HepG2 (cell line): ENCODE data around the gene ADGRF1. TPM values are rescaled to one million over a fixed set of nuclear protein-coding genes. Genes with fewer than 3 reads are reported as not detected.

Source experiments
- ATAC-seq: fragments of 200-7000 bp; cut with Tn5 transposase; 3 replicates; pipeline ENCODE4 v1.9.1; 2020; ENCODE audit warnings: mild to moderate bottlenecking, moderate library complexity
- BruUV-seq: library from RNA; stranded (reverse); fragments of 400-500 nt; replicated peaks from 2 replicates; lab custom pipeline; 2021; lab: Mats Ljungman, UMichigan
- CTCF ChIA-PET: fragments of 300-600 bp; formaldehyde crosslinking; extraction: SDS; loops from one replicate; lab custom pipeline; 2021; ENCODE audit warnings: low total read pairs, inconsistent platforms, low intra/inter-chr PET ratio; lab: Yijun Ruan, JAX
- POLR2A ChIA-PET: fragments of 350-600 bp; sonication (Branson Sonifier 250); formaldehyde crosslinking; loops from one replicate; lab custom pipeline; 2020; ENCODE audit warnings: antibody characterized with exemption, inconsistent platforms; lab: Yijun Ruan, JAX
- DNase-seq: peaks from one replicate; pipeline ENCODE4 v3.0.0-alpha.2; 2015; ENCODE audit warnings: low spot score
- FAIRE-seq: peaks from 3 replicates; lab custom pipeline; 2011; peaks lifted over from hg19 to GRCh38; lab: Jason Lieb, UNC
- H2AFZ ChIP-seq: one replicate; pipeline ENCODE4 v1.6.1; 2011; ENCODE audit warnings: low read length, inconsistent platforms
- H3K27ac ChIP-seq: fragments of 300-600 bp; 3 replicates; pipeline ENCODE4 v1.8.0; 2011; ENCODE audit warnings: mixed run types, mild to moderate bottlenecking, mixed read lengths, low read length, inconsistent platforms; ENCODE audit not compliant: insufficient read depth; ENCODE audit errors: extremely low read length
- H3K27me3 ChIP-seq, 2 experiments: fragments of 200-600 bp in 1 of 2; 2 replicates in 1 of 2; 3 replicates in 1 of 2; pipeline versions ENCODE4 v1.6.0 to v1.8.0; 2011; ENCODE audit warnings: low read length in 2 of 2, mild to moderate bottlenecking in 2 of 2, moderate library complexity in 2 of 2, inconsistent platforms in 1 of 2; ENCODE audit not compliant: insufficient read depth in 2 of 2, control insufficient read depth in 1 of 2
- H3K36me3 ChIP-seq, 2 experiments: fragments of 200-600 bp in 1 of 2; replicated peaks in 1 of 2; 2 replicates in 1 of 2; 3 replicates in 1 of 2; pipeline versions ENCODE4 v1.5.1 to v1.8.0; 2011; ENCODE audit warnings: low read length in 2 of 2, inconsistent platforms in 1 of 2; ENCODE audit not compliant: insufficient read depth in 2 of 2, control insufficient read depth in 1 of 2
- H3K4me1 ChIP-seq: 2 replicates; pipeline ENCODE4 v1.5.1; 2012; ENCODE audit warnings: low read length, inconsistent platforms; ENCODE audit not compliant: insufficient read depth
- H3K4me2 ChIP-seq: 2 replicates; pipeline ENCODE4 v1.6.0; 2011; ENCODE audit warnings: low read depth, low read length, inconsistent platforms
- H3K4me3 ChIP-seq, 3 experiments: fragments of 200-600 bp in 1 of 3; sonication (generic), shearing (Covaris generic) in 1 of 3; replicated peaks in 1 of 3; 2 replicates each; pipeline ENCODE4 v1.5.1; 2011 to 2016; ENCODE audit warnings: low read length in 3 of 3, inconsistent platforms in 2 of 3, low read depth in 2 of 3, mild to moderate bottlenecking in 2 of 3, control low read depth in 1 of 3, mixed read lengths in 1 of 3; ENCODE audit not compliant: insufficient read depth in 1 of 3
- H3K79me2 ChIP-seq: one replicate; pipeline ENCODE4 v1.6.1; 2011; ENCODE audit warnings: low read length, inconsistent platforms; ENCODE audit not compliant: insufficient read depth
- H3K9ac ChIP-seq: 2 replicates; pipeline ENCODE4 v1.6.0; 2011; ENCODE audit warnings: mild to moderate bottlenecking, low read depth, low read length, inconsistent platforms; ENCODE audit not compliant: insufficient read depth
- H3K9me3 ChIP-seq: 2 replicates; pipeline ENCODE4 v1.5.1; 2012; ENCODE audit warnings: mild to moderate bottlenecking, low read length
- H4K20me1 ChIP-seq: 2 replicates; pipeline ENCODE4 v1.6.0; 2011; ENCODE audit warnings: inconsistent platforms, mild to moderate bottlenecking, low read length, moderate library complexity; ENCODE audit not compliant: insufficient read depth
- CC2D1A ChIP-seq: sonication (generic); formaldehyde crosslinking; IDR thresholded peaks from 2 replicates; pipeline ENCODE4 v1.8.1; 2023; ENCODE audit warnings: mild to moderate bottlenecking, missing genetic modification reagents
- FOXC1 ChIP-seq: sonication (generic); formaldehyde crosslinking; IDR thresholded peaks from 2 replicates; pipeline ENCODE4 v1.8.0; 2022; ENCODE audit warnings: mild to moderate bottlenecking, missing genetic modification reagents, borderline replicate concordance
- NFE2 ChIP-seq: sonication (generic); formaldehyde crosslinking; IDR thresholded peaks from 2 replicates; pipeline ENCODE4 v1.4.0; 2020; ENCODE audit warnings: missing genetic modification reagents
- POGZ ChIP-seq: sonication (generic); formaldehyde crosslinking; IDR thresholded peaks from 2 replicates; pipeline ENCODE4 v1.4.0; 2020; ENCODE audit warnings: mild to moderate bottlenecking, missing genetic modification reagents
- SALL1 ChIP-seq: sonication (generic); formaldehyde crosslinking; IDR thresholded peaks from 2 replicates; pipeline ENCODE4 v1.8.0; 2022; ENCODE audit warnings: mild to moderate bottlenecking, missing genetic modification reagents
- STAT5B ChIP-seq: sonication (generic); formaldehyde crosslinking; IDR thresholded peaks from 2 replicates; pipeline ENCODE4 v1.4.0; 2020; ENCODE audit warnings: missing genetic modification reagents
- ZNF17 ChIP-seq: sonication (generic); formaldehyde crosslinking; IDR thresholded peaks from 2 replicates; pipeline ENCODE4 v1.5.0; 2020; ENCODE audit warnings: mild to moderate bottlenecking, missing genetic modification reagents
- ZNF335 ChIP-seq: sonication (generic); formaldehyde crosslinking; IDR thresholded peaks from 2 replicates; pipeline ENCODE4 v1.4.0; 2020; ENCODE audit warnings: missing genetic modification reagents
- ZNF563 ChIP-seq: sonication (generic); formaldehyde crosslinking; IDR thresholded peaks from 2 replicates; pipeline ENCODE4 v1.8.0; 2022; ENCODE audit warnings: mild to moderate bottlenecking, moderate library complexity, missing genetic modification reagents
- ZNF674 ChIP-seq: sonication (generic); formaldehyde crosslinking; IDR thresholded peaks from 2 replicates; pipeline ENCODE4 v1.5.0; 2020; ENCODE audit warnings: low read depth, mild to moderate bottlenecking, missing genetic modification reagents
- ZNF761 ChIP-seq: sonication (generic); formaldehyde crosslinking; conservative IDR thresholded peaks from 2 replicates; pipeline ENCODE4 v1.4.0; 2020; ENCODE audit warnings: mild to moderate bottlenecking, missing genetic modification reagents
- WGBS: methylation state at CpG from one replicate; pipeline ENCODE4 v1.1.6; 2017; ENCODE audit warnings: low lambda C conversion rate; 5-methylcytosine and 5-hydroxymethylcytosine counted together
- in situ Hi-C: cut with HindIII; loops from 2 replicates; pipeline ENCODE4 v1.10.0; 2017; ENCODE audit warnings: low pct_unique_long_range_greater_than_20kb; ENCODE audit not compliant: extremely low pct_ligation_motif_present
- intact Hi-C: fragments of 100-400 bp; cut with micrococcal nuclease; formaldehyde crosslinking; loops from one replicate; pipeline ENCODE4 v1.10.0; 2022; ENCODE audit not compliant: unreplicated experiment
- polyA plus RNA-seq, 8 experiments: library from polyadenylated mRNA; depleted of rRNA in 3 of 8; stranded (reverse) in 7 of 8; unstranded in 1 of 8; fragments of >200 nt; fragmentation: Illumina TruSeq in 4 of 8; extraction: Trizol in 4 of 8; gene quantifications; 2 replicates each; pipeline versions ENCODE4 v1.2.1 to v1.2.3, GENCODE V29; 2011 to 2016; ENCODE audit warnings: low read depth in 4 of 8, missing spikeins in 1 of 8, mixed read lengths in 1 of 8; ENCODE audit not compliant: insufficient read depth in 1 of 8
- total RNA-seq, 5 experiments: library from RNA; depleted of rRNA; stranded (reverse); fragments of >200 nt; fragmentation: Illumina TruSeq; extraction: Trizol; gene quantifications; 2 replicates each; pipeline ENCODE4 v1.2.3, GENCODE V29; 2016; ENCODE audit warnings: low read depth in 1 of 5
- TF ChIP-seq, protein P1 (sequence below): sonication (generic); formaldehyde crosslinking; conservative IDR thresholded peaks from 2 replicates; pipeline ENCODE4 v1.8.0; 2022; ENCODE audit warnings: missing genetic modification reagents
- TF ChIP-seq, protein P2 (sequence below): sonication (generic); formaldehyde crosslinking; IDR thresholded peaks from 2 replicates; pipeline ENCODE4 v1.5.1; 2020; ENCODE audit warnings: missing genetic modification reagents, mild to moderate bottlenecking, borderline replicate concordance
- TF ChIP-seq, protein P3 (sequence below): conservative IDR thresholded peaks from 2 replicates; pipeline ENCODE4 v1.6.1; 2018; ENCODE audit warnings: missing genetic modification reagents

The ADGRF1 gene
- total and polyA plus RNA-seq, 2 of the 13 experiments (the other 11 are each of a cell fraction or from before 2014, with no cell fraction given): not detected

DNA sequence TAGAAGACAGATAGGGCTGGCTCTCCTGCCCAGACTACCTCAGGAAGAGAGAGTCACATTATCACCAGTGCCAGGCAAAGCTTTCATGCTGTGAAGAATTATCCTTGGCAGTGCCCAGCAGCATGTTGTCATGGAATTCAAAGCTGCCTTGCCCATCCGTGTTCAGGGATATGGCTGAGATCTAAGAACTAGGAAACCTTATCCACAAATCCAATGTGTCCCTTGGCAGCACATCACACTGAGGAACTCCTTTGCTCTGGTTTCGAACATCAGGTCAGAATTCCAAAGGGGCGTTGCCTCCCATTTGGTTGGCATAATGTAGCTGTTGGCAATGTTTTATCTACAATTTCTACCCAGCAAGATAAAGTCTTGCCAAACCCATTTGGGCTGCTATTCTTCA lies 52.7 kb downstream of the ADGRF1 start:
- no peaks in the 10 kb centered on the region for H3K4me1 ChIP-seq

More for the DNA sequence above, 52.7 kb downstream of the ADGRF1 start:
- CTCF ChIA-PET: no interaction called here
- Histone ChIP-seq H3K27ac (no peak overlapping the region), H3K79me2 (no peaks in the 10 kb centered on the region), H3K9ac (no peak overlapping the region), H3K36me3 (no peaks in the 10 kb centered on the region), H3K4me2 (no peak overlapping the region)
- intact Hi-C loops: no loop called here
- FAIRE-seq (no peak), DNase-seq (no peak), ATAC-seq (no peak)
- TF ChIP-seq ZNF563 (CRISPR knock-in tag) (no peak), NFE2 (CRISPR knock-in tag) (no peak), FOXC1 (CRISPR knock-in tag) (no peak), ZNF335 (CRISPR knock-in tag) (no peak), ZNF761 (CRISPR knock-in tag) (no peak), STAT5B (CRISPR knock-in tag) (no peak), ZNF674 (CRISPR knock-in tag) (no peak), POGZ (CRISPR knock-in tag) (no peak), CC2D1A (CRISPR knock-in tag) (no peak), ZNF17 (CRISPR knock-in tag) (no peak), SALL1 (CRISPR knock-in tag) (no peak)
- TF ChIP-seq, protein P1, sequence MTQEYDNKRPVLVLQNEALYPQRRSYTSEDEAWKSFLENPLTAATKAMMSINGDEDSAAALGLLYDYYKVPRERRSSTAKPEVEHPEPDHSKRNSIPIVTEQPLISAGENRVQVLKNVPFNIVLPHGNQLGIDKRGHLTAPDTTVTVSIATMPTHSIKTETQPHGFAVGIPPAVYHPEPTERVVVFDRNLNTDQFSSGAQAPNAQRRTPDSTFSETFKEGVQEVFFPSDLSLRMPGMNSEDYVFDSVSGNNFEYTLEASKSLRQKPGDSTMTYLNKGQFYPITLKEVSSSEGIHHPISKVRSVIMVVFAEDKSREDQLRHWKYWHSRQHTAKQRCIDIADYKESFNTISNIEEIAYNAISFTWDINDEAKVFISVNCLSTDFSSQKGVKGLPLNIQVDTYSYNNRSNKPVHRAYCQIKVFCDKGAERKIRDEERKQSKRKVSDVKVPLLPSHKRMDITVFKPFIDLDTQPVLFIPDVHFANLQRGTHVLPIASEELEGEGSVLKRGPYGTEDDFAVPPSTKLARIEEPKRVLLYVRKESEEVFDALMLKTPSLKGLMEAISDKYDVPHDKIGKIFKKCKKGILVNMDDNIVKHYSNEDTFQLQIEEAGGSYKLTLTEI (CRISPR knock-in tag): no peak
- TF ChIP-seq, protein P2, sequence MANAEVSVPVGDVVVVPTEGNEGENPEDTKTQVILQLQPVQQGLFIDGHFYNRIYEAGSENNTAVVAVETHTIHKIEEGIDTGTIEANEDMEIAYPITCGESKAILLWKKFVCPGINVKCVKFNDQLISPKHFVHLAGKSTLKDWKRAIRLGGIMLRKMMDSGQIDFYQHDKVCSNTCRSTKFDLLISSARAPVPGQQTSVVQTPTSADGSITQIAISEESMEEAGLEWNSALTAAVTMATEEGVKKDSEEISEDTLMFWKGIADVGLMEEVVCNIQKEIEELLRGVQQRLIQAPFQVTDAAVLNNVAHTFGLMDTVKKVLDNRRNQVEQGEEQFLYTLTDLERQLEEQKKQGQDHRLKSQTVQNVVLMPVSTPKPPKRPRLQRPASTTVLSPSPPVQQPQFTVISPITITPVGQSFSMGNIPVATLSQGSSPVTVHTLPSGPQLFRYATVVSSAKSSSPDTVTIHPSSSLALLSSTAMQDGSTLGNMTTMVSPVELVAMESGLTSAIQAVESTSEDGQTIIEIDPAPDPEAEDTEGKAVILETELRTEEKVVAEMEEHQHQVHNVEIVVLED (CRISPR knock-in tag): no peak
- TF ChIP-seq, protein P3, sequence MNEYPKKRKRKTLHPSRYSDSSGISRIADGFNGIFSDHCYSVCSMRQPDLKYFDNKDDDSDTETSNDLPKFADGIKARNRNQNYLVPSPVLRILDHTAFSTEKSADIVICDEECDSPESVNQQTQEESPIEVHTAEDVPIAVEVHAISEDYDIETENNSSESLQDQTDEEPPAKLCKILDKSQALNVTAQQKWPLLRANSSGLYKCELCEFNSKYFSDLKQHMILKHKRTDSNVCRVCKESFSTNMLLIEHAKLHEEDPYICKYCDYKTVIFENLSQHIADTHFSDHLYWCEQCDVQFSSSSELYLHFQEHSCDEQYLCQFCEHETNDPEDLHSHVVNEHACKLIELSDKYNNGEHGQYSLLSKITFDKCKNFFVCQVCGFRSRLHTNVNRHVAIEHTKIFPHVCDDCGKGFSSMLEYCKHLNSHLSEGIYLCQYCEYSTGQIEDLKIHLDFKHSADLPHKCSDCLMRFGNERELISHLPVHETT (CRISPR knock-in tag): no peak
- TF ChIP-seq, all 625 proteins: peak for 0
- POLR2A ChIA-PET: no interaction called here
- WGBS: 8% methylated on average over 3 of the region's 3 CpGs
- Histone ChIP-seq H2AFZ (no peak overlapping the region), H3K9me3 (no peaks in the 10 kb centered on the region), H3K27me3 (peaks cover 0 to 24% of the 10 kb centered on the region in 2 experiments; a peak in 2 of 5 replicates), H3K4me3 (no peak overlapping the region), H4K20me1 (no peaks in the 10 kb centered on the region)
- in situ Hi-C loops: loop anchor here (5.0 to 25.0 kb wide), 4 partner anchors 127 to 902 kb away; no protein-coding TSS in a partner anchor
- no TSS peak for BruUV-seq
